NB4 (cell line): ENCODE measurements around the gene GZMB.
"Not testable (repeated sequence)": the region's sequence is repeated elsewhere in the genome, so short reads cannot be mapped to it uniquely, and the experiment has no call there.

ENCODE experiments used
- DNase-seq: peaks from one replicate; pipeline ENCODE4 v3.0.0; 2010; ENCODE audit warnings: low read depth
- H3K4me3 ChIP-seq: one replicate; pipeline ENCODE4 v1.5.1; 2011; ENCODE audit warnings: mild to moderate bottlenecking, low read depth, low read length, moderate library complexity
- MYC ChIP-seq: IDR thresholded peaks from 2 replicates; pipeline ENCODE4 v1.6.1; 2011; ENCODE audit warnings: low read depth, low read length
- POLR2A ChIP-seq: IDR thresholded peaks from 2 replicates; pipeline ENCODE4 v1.6.1; 2011; ENCODE audit warnings: mild to moderate bottlenecking; ENCODE audit not compliant: insufficient read length; ENCODE audit errors: extremely low read depth
- TF ChIP-seq, protein P1 (sequence below): IDR thresholded peaks from one replicate; pipeline ENCODE4 v1.5.1; 2012; ENCODE audit warnings: low read depth, low read length
- TF ChIP-seq, protein P2 (sequence below): IDR thresholded peaks from 2 replicates; pipeline ENCODE4 v1.6.1; 2011; ENCODE audit warnings: low read depth, low read length

Gene GZMB

DNA sequence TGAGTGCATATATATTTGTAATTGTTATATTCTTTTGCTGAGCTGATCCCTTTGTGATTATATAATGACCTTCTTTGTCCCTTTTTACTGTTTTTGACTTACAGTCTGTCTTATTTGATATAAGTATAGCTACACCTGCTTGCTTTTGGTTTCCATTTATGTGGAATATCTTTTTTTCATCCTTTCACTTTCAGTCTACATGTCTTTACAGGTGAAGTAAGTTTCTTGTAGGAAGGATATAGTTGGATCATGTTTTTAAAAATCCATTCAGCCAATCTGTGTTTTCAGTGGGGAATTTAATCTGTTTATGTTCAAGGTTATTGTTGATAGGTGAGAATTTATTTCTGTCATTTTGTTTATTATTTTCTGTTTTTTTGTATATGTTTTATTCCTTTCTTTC lies 36.6 kb downstream of the GZMB start:
- TF ChIP-seq POLR2A (no peak), MYC (no peak)
- TF ChIP-seq, protein P1, sequence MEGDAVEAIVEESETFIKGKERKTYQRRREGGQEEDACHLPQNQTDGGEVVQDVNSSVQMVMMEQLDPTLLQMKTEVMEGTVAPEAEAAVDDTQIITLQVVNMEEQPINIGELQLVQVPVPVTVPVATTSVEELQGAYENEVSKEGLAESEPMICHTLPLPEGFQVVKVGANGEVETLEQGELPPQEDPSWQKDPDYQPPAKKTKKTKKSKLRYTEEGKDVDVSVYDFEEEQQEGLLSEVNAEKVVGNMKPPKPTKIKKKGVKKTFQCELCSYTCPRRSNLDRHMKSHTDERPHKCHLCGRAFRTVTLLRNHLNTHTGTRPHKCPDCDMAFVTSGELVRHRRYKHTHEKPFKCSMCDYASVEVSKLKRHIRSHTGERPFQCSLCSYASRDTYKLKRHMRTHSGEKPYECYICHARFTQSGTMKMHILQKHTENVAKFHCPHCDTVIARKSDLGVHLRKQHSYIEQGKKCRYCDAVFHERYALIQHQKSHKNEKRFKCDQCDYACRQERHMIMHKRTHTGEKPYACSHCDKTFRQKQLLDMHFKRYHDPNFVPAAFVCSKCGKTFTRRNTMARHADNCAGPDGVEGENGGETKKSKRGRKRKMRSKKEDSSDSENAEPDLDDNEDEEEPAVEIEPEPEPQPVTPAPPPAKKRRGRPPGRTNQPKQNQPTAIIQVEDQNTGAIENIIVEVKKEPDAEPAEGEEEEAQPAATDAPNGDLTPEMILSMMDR: no peak
- TF ChIP-seq, protein P2, sequence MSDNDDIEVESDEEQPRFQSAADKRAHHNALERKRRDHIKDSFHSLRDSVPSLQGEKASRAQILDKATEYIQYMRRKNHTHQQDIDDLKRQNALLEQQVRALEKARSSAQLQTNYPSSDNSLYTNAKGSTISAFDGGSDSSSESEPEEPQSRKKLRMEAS: no peak
- DNase-seq: no peak
- no peak overlapping the region for H3K4me3 ChIP-seq

DNA sequence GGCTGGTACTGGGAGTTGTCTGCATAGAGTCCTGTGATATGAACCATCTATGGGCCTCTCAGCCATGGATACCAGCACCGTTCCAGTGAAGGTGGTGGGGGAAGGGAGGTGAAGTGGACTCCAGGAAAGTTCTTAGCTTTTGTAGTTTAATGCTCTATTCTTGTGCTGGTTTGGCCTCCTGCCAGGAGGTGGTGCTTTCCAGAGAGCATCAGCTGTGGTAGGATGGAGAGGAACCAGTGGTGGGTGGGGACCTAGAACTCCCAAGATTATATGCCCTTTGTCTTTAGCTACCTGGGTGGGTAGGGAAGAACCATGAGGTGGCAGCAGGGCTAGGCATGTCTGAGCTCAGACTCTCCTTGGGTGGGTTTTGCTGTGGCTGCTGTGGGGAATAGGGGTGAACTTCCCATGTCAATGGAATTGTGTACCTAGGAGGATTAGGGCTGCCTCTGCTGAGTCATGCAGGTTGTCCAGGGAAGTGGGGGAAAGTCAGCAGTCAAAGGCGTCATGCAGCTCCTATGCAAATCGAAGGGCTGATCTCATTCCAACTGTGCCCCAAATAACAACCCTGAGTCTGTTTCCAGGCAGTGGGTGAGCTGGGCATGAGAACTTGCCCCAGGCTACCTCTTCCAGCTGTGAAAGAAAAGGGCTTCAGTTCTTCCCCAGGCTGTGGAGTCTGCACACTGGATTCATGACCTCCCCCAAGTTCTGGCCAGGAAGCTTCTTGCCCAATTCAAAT lies 38.7 kb downstream of the GZMB start:
- no peak for DNase-seq
- TF ChIP-seq POLR2A (no peak), MYC (no peak)
- TF ChIP-seq, protein P1: no peak
- TF ChIP-seq, protein P2: no peak
- H3K4me3 ChIP-seq: no peak overlapping the region

DNA sequence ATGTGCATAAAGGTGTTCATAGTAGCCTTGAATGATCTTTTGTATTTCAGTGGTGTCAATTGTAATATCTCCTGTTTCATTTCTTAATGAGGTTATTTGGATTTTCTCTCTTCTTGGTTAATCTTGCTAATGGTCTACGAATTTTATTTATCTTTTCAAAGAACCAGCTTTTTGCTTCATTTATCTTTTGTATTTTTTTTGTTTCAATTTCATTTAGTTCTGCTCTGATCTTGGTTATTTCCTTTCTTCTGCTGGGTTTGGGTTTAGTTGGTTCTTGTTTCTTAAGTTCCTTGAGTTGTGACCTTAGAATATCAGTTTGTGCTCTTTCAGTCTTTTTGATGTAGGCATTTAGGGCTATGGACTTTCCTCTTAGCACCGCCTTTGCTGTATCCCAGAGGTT lies 43.0 kb downstream of the GZMB start:
- not testable (repeated sequence) for H3K4me3 ChIP-seq, DNase-seq

DNA sequence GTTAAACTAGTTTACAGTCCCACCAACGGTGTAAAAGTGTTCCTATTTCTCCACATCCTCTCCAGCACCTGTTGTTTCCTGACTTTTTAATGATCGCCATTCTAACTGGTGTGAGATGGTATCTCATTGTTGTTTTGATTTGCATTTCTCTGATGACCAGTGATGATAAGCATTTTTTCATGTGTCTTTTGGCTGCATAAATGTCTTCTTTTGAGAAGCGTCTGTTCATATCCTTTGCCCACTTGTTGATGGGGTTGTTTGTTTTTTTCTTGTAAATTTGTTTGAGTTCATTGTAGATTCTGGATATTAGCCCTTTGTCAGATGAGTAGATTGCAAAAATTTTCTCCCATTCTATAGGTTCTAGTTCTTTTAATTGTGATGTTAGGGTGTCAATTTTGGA lies 49.6 kb downstream of the GZMB start:
- H3K4me3 ChIP-seq, DNase-seq: not testable (repeated sequence)
